CD4-positive, alpha-beta T cell treated with Interleukin-4 for 4 hours (primary cell): ENCODE measurements around the gene ALK.
"Not testable (repeated sequence)": the region's sequence is repeated elsewhere in the genome, so short reads cannot be mapped to it uniquely, and the experiment has no call there.

ENCODE experiments used
- DNase-seq: peaks from one replicate; pipeline ENCODE4 v3.0.0-alpha.2; 2020

The ALK gene

GRCh38 chr2:29786361-29786760 lies 135.0 kb downstream of the ALK start:
- DNase-seq: no peak

DNA sequence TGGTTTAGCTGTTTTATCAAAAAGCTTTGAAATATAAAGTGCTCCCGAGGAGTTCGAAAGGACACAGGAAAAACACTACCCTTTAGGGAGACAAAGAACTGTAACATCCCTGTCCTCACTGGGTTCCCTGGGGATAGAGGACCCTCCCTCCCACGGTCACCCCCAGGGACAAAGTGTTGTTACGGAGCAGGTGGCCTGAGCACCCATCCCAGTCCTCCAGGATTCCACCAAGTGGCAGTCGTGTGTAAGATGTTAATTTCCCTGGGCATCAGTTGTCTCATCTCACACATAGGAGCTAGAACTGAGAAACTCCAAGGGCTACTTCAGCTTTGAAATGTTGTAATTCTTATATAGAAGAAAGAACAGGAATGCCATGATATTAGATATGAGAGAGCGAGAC lies 137.7 kb downstream of the ALK start:
- no peak for DNase-seq

- DNase-seq: no peak
Measured at GRCh38 chr2:29782549-29783458, 138.6 kb downstream of the ALK start.

GRCh38 chr2:29782087-29782486 lies 139.3 kb downstream of the ALK start:
- no peak for DNase-seq

GRCh38 chr2:29780906-29781305 lies 140.5 kb downstream of the ALK start:
- no peak for DNase-seq

- DNase-seq: no peak
Measured at GRCh38 chr2:29777161-29777560, 144.2 kb downstream of the ALK start.

DNA sequence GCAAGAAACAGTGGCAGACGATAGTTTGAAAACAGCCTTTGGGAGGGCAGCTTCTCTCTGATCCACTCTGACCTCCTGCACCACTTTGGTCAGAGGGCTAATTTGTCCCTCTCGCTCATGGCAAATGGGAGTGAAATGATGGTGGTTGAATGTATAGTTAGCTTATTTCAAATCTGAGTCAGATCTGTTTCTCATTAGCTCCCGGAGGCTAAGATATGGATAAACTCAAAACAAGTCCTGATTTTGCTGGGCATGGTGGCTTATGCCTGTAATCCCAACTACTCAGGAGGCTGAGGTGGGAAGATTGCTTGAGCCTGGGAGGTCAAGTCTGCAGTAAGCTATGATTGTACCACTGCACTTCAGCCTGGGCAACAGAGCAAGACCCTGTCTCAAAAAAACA lies 145.0 kb downstream of the ALK start:
- DNase-seq: no peak

DNA sequence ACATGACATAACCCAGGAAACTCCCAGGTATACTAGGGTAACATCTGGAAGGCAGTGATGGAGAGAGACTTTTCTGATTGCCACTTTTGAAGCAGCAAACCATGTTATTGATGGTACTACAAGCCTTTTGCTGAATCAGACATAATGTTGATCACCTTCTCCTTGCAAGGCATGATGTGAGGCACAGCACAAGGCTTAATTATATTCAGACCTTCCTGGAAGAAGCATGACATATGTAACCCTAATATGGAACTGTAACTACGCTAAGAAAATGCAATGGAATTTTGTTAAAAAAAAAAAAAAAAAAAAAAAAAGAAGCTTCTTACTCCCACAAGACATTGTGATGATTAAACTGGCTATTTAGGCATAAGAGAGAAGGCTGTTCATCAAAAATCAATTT lies 145.4 kb downstream of the ALK start:
- no peak for DNase-seq

- DNase-seq: no peak
Measured at GRCh38 chr2:29774624-29775023, 146.8 kb downstream of the ALK start.

- DNase-seq: no peak
Measured at GRCh38 chr2:29770846-29771245, 150.5 kb downstream of the ALK start.

DNA sequence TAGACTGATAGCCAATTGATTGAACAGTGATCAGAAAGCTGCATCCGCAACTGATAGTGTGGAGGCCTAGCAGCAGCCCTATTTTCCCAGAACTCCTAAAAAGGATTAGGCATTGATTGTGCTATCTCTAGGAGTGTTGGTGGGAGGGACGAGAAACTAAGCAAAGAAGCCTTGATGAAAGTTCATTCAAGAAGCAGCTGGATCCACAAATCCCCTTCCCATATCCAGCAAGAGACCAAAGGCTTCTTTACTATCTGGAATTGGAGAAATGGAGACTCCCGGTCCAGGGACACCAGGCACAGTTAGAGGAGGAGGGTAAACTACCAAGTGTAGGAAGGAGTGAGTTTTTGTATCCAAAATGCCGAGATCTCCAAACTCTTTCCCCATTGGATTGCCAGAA lies 151.5 kb downstream of the ALK start:
- DNase-seq: no peak

DNA sequence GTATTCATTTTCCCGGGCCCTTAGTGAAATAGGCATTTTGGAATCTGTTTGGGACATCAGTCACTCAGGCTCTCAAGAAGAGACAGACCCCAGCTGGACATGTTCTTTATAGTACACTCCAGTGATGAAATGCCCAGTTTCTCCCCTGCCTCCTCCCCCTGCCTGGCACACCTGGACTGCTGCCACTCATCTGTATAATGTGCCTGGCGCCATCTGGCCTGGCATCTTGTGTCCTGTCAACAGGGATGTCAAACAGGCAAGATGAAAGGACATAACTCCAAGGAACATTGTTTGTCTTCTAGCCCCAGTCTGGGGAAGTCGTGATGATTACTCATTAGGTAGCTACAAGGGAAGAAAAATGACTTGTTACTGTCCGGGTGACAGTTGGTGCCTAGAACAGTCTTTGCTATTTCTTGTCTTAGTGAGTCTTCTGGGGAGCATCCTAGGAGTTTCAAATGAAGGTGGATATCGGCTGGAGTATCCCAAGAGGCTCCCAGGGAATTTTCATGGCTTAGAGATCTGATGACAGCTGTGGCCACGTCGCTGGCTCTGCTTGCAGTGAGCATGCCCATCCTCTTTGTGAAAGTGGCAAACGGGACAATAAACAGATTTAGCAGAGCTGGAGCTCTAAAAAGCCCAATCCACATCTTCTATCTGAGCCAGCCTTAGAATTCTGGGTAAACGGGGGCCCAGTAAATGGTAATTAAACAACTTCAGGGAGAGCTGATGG lies 153.6 kb downstream of the ALK start:
- DNase-seq: no peak

DNA sequence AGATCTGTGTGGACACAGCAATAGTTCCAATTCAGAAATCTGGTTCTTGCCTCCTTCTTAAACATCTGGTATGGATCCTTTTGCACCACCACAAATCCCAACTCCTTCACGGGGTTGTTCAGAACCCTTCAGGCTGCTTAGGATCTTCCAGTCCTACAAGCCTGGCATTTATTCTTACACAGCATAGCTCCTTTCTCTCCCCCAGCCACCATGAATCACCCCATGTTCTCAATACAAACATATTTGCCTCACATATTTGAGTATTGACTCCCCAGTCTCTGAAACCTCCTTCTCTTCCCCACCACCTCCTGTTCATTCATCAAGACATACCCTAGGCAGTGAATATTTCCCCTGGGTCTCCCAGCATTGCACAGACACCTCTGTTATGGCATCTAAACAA lies 155.2 kb downstream of the ALK start:
- DNase-seq: no peak

DNA sequence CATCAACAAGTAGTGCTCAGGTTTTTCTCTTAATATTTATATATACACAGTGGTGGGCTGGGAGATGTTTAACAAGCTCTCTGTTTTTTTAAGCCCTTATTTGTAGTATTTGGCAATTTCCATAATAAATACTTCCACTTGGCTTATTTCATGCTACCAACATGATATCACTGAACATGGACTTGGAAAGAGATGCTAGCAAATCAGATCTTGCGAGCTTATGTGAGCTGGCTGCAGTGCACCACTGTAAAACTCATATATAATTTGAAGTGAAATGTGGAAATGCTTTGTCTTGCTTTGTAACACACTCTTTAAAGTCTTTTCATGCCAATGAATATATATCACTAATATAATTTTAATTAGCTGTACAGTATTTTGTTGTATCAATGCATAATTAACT lies 155.7 kb downstream of the ALK start:
- no peak for DNase-seq

GRCh38 chr2:29763371-29763770 lies 158.0 kb downstream of the ALK start:
- DNase-seq: no peak

GRCh38 chr2:29762239-29762638 lies 159.1 kb downstream of the ALK start:
- DNase-seq: no peak

DNA sequence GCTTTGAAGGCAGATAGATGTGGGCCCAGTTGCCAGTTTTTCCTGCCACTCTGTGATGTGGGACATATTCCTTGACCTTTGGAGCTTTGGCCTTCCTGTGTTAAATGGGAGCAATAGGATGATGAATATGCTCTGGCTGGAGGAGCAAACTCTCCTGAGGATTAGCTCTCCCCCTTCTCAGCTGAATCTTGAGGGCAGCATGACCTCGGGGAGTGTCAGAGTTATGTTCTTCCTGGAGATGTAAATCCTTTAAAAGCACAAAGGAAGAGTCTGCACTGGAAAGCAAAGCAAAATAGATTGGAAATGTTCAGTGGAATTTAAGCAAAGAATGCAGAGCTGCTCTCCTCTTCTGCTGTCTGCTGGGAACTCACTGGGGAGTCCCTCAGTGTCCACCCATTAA lies 160.1 kb downstream of the ALK start:
- DNase-seq: no peak

- DNase-seq: no peak
Measured at GRCh38 chr2:29760008-29760407, 161.4 kb downstream of the ALK start.

DNA sequence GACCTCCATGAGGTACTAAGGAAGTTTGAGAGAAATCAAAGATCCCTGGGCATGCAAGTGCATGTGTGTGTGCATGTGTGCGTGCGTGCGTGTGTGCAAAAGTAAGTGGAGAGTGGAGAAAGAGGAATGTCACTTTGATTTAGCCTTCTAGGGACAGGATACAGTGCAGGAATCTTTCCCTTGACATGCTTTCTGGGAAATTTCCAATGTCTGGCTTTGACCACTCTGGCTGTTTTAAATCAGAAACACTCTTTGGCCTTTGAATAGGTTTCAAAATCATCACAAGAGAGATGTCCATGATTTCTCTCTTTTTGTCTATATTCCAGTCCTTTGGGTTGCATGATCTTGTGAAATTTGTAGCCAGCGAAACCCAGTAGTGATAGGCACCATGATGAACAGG lies 162.0 kb downstream of the ALK start:
- no peak for DNase-seq

- no peak for DNase-seq
Measured at GRCh38 chr2:29755829-29756228, 165.6 kb downstream of the ALK start.

DNA sequence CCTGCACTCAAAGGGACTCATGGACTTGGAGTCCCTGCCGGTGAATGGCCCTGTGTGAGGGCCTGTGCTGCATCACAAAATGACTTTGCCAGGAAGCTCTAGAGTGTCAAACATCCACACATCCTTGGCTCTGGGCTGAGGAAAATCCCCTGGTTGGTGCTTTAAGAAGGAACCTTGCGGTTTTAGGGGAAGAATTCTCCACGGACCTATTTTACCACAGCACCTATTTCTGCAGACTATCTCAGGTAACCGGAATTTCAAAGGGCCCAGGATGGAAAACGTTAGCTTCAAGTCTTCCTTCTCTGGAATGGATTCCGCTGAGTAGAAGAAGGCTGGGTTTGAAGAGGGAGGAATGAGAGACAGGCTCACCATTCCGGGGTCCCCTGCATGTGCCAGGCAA lies 166.2 kb downstream of the ALK start:
- no peak for DNase-seq

GRCh38 chr2:29753671-29754444 lies 167.5 kb downstream of the ALK start:
- no peak for DNase-seq

DNA sequence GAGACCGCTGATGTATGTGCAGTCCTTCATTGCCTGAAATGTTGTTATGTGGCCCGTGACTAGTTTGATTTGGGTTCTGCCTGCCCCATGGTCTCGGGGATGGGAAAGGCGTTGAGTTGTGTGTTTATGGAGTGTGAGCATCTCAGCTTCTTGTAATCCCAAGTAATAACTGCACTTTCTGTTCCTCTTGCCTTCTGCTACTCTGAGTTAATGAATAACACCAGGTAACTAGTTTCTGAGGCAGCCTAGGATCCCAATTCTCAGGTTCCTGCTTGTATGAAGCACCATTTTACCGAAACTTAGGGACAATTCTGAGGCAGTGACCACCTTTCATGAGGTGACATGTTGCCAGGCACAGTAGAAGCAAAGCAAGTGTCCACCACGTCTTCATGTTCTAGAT lies 170.0 kb downstream of the ALK start:
- DNase-seq: no peak

DNA sequence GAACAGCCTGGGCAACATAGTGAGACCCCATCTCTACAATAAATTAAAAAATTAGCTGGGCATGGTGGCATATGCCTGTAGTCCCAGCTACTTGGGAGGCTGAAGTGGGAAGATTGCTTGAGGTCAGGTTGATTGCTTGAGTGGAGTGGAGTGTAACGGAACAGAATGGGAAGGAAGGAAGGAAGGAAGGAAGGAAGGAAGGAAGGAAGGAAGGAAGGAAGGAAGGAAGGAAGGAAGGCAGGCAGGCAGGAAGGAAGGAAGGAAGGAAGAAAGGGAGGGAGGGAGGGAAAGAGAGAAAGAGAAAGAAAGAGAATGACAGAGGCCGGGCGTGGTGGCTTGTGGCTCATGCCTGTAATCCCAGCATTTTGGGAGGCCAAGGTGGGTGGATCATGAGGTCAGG lies 170.9 kb downstream of the ALK start:
- DNase-seq: not testable (repeated sequence)
